Testis (tissue), 3 donors: ENCODE measurements around the gene JAK3. TPM values are rescaled to one million over a fixed set of nuclear protein-coding genes. Genes with fewer than 3 reads are reported as not detected.

Experiments used
- DNase-seq: peaks from one replicate; pipeline ENCODE4 v3.0.0-alpha.2; 2019
- H3K27ac ChIP-seq, 2 donors: fragments of 200-600 bp; sonication (generic); one replicate each; pipeline ENCODE4 v1.5.1; 2019
- H3K27me3 ChIP-seq: fragments of 200-600 bp; sonication (generic); one replicate; pipeline ENCODE4 v1.5.1; 2019
- H3K36me3 ChIP-seq: fragments of 200-600 bp; sonication (generic); one replicate; pipeline ENCODE4 v1.5.1; 2017; ENCODE audit warnings: low read depth; ENCODE audit errors: missing control alignments
- H3K4me1 ChIP-seq: fragments of 200-600 bp; sonication (generic); one replicate; pipeline ENCODE4 v1.5.1; 2019
- H3K4me3 ChIP-seq, 2 donors: fragments of 200-600 bp; sonication (generic); one replicate each; pipeline ENCODE4 v1.5.1; 2017 to 2019
- H3K9me3 ChIP-seq: fragments of 200-600 bp; sonication (generic); one replicate; pipeline ENCODE4 v1.5.1; 2017
- CTCF ChIP-seq, 3 experiments: fragments of 450-650 bp in 2 of 3; fragments of 200-600 bp in 1 of 3; sonication (generic) in 1 of 3; IDR thresholded peaks; one replicate each; pipeline ENCODE4 v1.5.1; 2016 to 2019; ENCODE audit warnings: antibody characterized with exemption in 3 of 3, mild to moderate bottlenecking in 2 of 3, moderate library complexity in 1 of 3
- POLR2A ChIP-seq: fragments of 450-650 bp; IDR thresholded peaks from one replicate; pipeline ENCODE4 v1.6.1; 2017; ENCODE audit warnings: antibody characterized with exemption, mild to moderate bottlenecking, moderate library complexity
- WGBS, 2 donors: methylation state at CpG; one replicate each; pipeline ENCODE4 v1.1.5; 2018; 5-methylcytosine and 5-hydroxymethylcytosine counted together
- intact Hi-C: fragments of 100-400 bp; cut with DNase I; formaldehyde crosslinking; loops from one replicate; pipeline ENCODE4 v1.15.1; 2023; ENCODE audit warnings: low total_unique reads
- polyA plus RNA-seq: library from polyadenylated mRNA; stranded (reverse); fragments of 350-450 nt; fragmentation: Illumina TruSeq; extraction: RNeasy Lipid Tissue Mini Kit (QIAGEN cat#74804); gene quantifications from one replicate; pipeline ENCODE4 v1.2.3, GENCODE V29; 2014; ENCODE audit warnings: low read depth, low replicate concordance; ENCODE audit not compliant: insufficient read depth
- total RNA-seq, 2 donors: library from RNA; depleted of rRNA; stranded (reverse); fragments of >200 nt; gene quantifications; one replicate each; pipeline ENCODE4 v1.2.3, GENCODE V29; 2016

JAK3 gene
- total and polyA plus RNA-seq, 3 donors from 2014 or later: 3.5 to 10.5 (median 5.0) TPM

DNA sequence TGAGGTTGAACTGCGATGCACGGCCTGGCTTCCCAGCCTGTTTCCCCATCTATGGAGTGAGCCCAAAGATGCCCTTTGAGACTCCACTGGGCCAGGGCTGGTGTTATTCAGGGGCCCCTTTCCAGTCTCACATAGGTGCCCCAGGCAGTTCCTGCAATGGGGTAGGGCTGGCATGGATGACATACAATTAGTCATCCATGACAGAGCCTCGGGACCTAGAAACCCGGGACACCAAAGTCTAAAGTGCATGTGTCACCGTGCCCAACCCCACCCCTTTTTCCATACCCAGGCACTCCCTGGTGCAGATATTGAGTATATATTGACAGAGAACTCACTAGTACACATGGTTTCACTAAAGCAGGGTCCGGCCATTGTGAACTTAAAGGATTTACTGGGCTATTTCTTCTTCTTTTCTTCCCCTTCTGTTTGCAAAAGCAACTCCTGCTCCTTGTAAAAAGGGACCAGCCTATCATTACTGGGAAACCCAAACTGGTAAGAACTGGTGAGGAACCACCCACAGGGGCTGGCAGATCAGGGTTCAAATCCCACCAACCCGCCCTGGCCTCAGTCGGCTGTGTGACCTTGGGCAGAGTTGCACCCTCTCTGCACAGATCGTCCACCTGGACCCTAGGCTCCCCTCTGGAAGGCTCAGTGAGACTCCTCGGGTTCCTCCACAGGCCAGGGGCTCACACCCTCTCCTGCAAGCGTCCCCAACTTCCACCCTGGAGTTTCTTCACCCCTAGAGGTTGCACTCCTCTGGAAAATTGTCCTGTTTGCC, 50.2 kb downstream of the JAK3 start:
- Histone ChIP-seq H3K4me1 (peaks cover 11% of the 10 kb centered on the region), H3K4me3 (no peak overlapping the region), H3K36me3 (no peaks in the 10 kb centered on the region), H3K9me3 (no peaks in the 10 kb centered on the region), H3K27ac (no peak overlapping the region), H3K27me3 (no peaks in the 10 kb centered on the region)
- TF ChIP-seq POLR2A (no peak), CTCF (IDR thresholded peaks at IDR 0.05) (no peak)
- DNase-seq: no peak
- WGBS, 2 donors: 70 to 80% methylated on average over 7 to 11 of the region's 11 CpGs
- intact Hi-C loops: no loop called here

GRCh38 chr19:17796838-17797423, 50.9 kb downstream of the JAK3 start:
- H3K9me3 ChIP-seq: no peaks in the 10 kb centered on the region
- no peaks in the 10 kb centered on the region for H3K27me3 ChIP-seq
- peaks cover 11% of the 10 kb centered on the region for H3K4me1 ChIP-seq
- WGBS, 2 donors: 80 to 89% methylated on average over 1 of the region's 1 CpG
- no peak overlapping the region for H3K4me3 ChIP-seq
- no peak overlapping the region for H3K27ac ChIP-seq
- no peaks in the 10 kb centered on the region for H3K36me3 ChIP-seq
- no peak for DNase-seq
- intact Hi-C loops: no loop called here
- TF ChIP-seq CTCF (IDR thresholded peaks at IDR 0.05) (no peak), POLR2A (no peak)

DNA sequence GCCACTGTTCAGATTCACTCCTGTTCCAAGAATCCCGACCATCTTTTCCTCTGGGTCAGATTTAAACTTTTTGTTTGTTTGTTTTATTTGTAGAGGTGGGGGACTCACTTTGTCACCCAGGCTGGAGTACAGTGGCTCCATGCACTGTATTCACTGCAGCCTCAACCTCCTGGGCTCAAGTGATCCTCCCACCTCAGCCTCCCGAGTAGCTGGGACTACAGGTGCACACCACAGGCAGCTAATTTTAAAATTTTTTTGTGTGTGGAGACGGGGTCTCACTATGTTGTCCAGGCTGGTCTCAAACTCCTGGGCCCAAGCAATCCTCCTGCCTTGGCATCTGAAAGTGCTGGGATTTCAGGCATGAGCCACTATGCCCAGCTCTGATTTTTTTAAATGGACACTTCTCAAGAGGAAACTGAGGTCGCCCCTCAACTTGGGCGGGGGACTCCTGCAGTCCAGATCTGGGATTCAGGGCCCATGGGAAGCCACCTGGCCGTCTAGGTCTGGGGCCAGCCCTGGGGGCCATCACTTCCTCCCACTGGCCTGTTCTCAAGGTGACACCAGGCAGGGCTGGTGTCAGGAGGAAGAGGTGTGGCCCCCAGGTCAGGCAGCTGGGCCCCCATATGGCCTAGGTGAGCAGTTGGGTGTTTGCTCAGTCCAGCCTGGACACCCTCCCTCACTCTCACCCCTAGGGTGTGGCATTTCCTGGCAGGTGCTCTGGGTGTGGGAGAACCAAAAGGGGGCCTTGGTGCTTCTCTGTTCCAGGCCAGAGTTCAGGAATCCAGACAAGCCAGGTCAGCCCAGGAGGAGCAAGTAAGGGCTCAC, 51.6 kb downstream of the JAK3 start:
- H3K27me3 ChIP-seq: no peaks in the 10 kb centered on the region
- intact Hi-C loops: no loop called here
- H3K9me3 ChIP-seq: no peaks in the 10 kb centered on the region
- no peak for DNase-seq
- WGBS, 2 donors: 70 to 80% methylated on average over 4 to 6 of the region's 6 CpGs
- no peak overlapping the region for H3K27ac ChIP-seq
- peaks cover 15% of the 10 kb centered on the region for H3K4me1 ChIP-seq
- TF ChIP-seq POLR2A (no peak), CTCF (IDR thresholded peaks at IDR 0.05) (no peak)
- no peak overlapping the region for H3K4me3 ChIP-seq
- no peaks in the 10 kb centered on the region for H3K36me3 ChIP-seq

- H3K4me1 ChIP-seq: peaks cover 15% of the 10 kb centered on the region
- no peaks in the 10 kb centered on the region for H3K9me3 ChIP-seq
- intact Hi-C loops: no loop called here
- no peak for TF ChIP-seq POLR2A
- TF ChIP-seq CTCF (IDR thresholded peaks at IDR 0.05): no peak
- no peaks in the 10 kb centered on the region for H3K27me3 ChIP-seq
- H3K27ac ChIP-seq: no peak overlapping the region
- H3K4me3 ChIP-seq: peak overlapping the region; percentile 19 to 46
- 38 to 44% methylated on average over 6 to 10 of the region's 14 CpGs for WGBS, 2 donors
- H3K36me3 ChIP-seq: no peaks in the 10 kb centered on the region
- no peak for DNase-seq
Observed at GRCh38 chr19:17795495-17795856, 52.3 kb downstream of the JAK3 start.
